Sigmoid colon (tissue), 7 donors: ENCODE results near the gene TMEM86B. TPM values are rescaled to one million over a fixed set of nuclear protein-coding genes. Genes with fewer than 3 reads are reported as not detected.

ENCODE experiments used
- DNase-seq: peaks from one replicate; pipeline ENCODE4 v3.0.0-alpha.2; 2019
- H3K27ac ChIP-seq, 4 donors: fragments of 200-600 bp; sonication (generic); one replicate each; pipeline ENCODE4 v1.5.1; 2016 to 2019; ENCODE audit warnings: mild to moderate bottlenecking in 1 of 4
- H3K27me3 ChIP-seq, 3 donors: fragments of 200-600 bp; sonication (generic); one replicate each; pipeline ENCODE4 v1.5.1; 2019; ENCODE audit warnings: mild to moderate bottlenecking in 1 of 3
- H3K36me3 ChIP-seq, 4 donors: fragments of 200-600 bp; sonication (generic); one replicate each; pipeline ENCODE4 v1.5.1; 2016 to 2019
- H3K4me1 ChIP-seq, 4 donors: fragments of 200-600 bp; sonication (generic); one replicate each; pipeline ENCODE4 v1.5.1; 2017 to 2019
- H3K4me3 ChIP-seq, 4 donors: fragments of 200-600 bp; sonication (generic); one replicate each; pipeline ENCODE4 v1.5.1; 2017 to 2019; ENCODE audit warnings: mild to moderate bottlenecking in 2 of 4, moderate library complexity in 1 of 4
- H3K9me3 ChIP-seq, 4 donors: fragments of 200-600 bp in 3 of 4; sonication (generic) in 3 of 4; one replicate each; pipeline versions ENCODE4 v1.5.1 to v1.6.1; 2013 to 2019
- EP300 ChIP-seq, 4 donors: sonication (generic); formaldehyde crosslinking; IDR thresholded peaks; one replicate each; pipeline ENCODE4 v1.6.1; 2017; ENCODE audit warnings: antibody characterized with exemption in 4 of 4
- POLR2A ChIP-seq, 2 donors: fragments of 450-650 bp; IDR thresholded peaks; one replicate each; pipeline ENCODE4 v1.6.1; 2016; ENCODE audit warnings: antibody characterized with exemption in 2 of 2, mild to moderate bottlenecking in 2 of 2, moderate library complexity in 2 of 2
- POLR2AphosphoS5 ChIP-seq, 4 donors: sonication (generic); formaldehyde crosslinking; IDR thresholded peaks; one replicate each; pipeline ENCODE4 v1.6.1; 2017; ENCODE audit warnings: antibody characterized with exemption in 4 of 4
- WGBS, 2 donors: extraction: QIAGEN DNeasy Blood & Tissue Kit; methylation state at CpG; one replicate each; pipeline ENCODE4 v1.1.7; 2013; 5-methylcytosine and 5-hydroxymethylcytosine counted together
- intact Hi-C: fragments of 100-400 bp; cut with DNase I; formaldehyde crosslinking; loops from one replicate; pipeline ENCODE4 v1.15.1; 2023
- polyA plus RNA-seq, 3 donors: library from polyadenylated mRNA; stranded (reverse); fragments of 200-250 nt; gene quantifications; one replicate each; pipeline ENCODE4 v1.2.3, GENCODE V29; 2013
- total RNA-seq, 4 donors: library from RNA; depleted of rRNA; stranded (reverse); fragments of >200 nt; gene quantifications; one replicate each; pipeline ENCODE4 v1.1.0, GENCODE V29; 2016
- TF ChIP-seq, protein P1 (sequence below), 4 experiments: fragments of 450-650 bp in 3 of 4; fragments of 200-600 bp in 1 of 4; IDR thresholded peaks; one replicate each; pipeline ENCODE4 v1.5.1; 2016 to 2019; ENCODE audit warnings: antibody characterized with exemption in 4 of 4, mild to moderate bottlenecking in 3 of 4, moderate library complexity in 2 of 4
- donor health status: healthy with polysubstance abuse.
- donor health status: Bipolar disorder and iron deficiency.
- donor health status: healthy.

TMEM86B gene
- total and polyA plus RNA-seq, 7 donors, result 0.69 to 7.9 (median 1.8) TPM

DNA sequence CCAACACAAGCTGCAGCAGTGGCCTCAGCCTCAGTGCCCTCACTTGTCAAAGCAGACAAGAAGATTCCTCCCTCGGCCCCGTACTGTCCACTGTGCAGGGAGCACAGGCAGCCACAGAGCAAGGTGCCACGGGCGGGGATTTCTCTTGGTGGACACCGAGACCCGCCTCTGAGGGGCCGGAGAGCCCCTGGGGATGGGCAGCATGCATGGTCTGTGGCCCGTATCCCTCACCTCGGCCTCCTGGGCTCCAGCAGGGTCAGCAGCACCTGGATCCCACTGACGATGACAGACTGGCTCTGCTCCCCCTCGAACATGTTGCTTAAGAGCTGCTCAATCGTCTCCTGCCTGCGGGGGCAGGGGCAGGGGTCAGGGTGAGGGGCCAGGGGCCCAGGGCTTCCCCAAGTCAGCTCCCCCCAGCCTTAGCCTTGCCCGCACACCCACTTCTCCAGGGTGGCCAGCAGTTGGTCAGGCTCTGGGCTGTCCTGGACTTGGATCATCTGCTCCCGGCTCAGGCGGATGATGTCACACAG is 13.4 kb upstream of the TMEM86B start:
- H3K4me3 ChIP-seq, result no peak overlapping the region
- no peaks in the 10 kb centered on the region for H3K4me1 ChIP-seq
- H3K36me3 ChIP-seq, result peaks cover 65 to 100% (median 90%) of the 10 kb centered on the region in 4 donors
- 91 to 95% methylated on average over 16 of the region's 16 CpGs for WGBS, 2 donors
- H3K9me3 ChIP-seq, result no peaks in the 10 kb centered on the region
- H3K27me3 ChIP-seq, result no peaks in the 10 kb centered on the region
- DNase-seq, result no peak
- no peak overlapping the region for H3K27ac ChIP-seq
- intact Hi-C loops, result no loop called here
- TF ChIP-seq EP300 (IDR thresholded peaks at IDR 0.05) (no peak), POLR2A (IDR thresholded peaks at IDR 0.05) (no peak), POLR2AphosphoS5 (IDR thresholded peaks at IDR 0.05) (no peak)
- TF ChIP-seq, protein P1, sequence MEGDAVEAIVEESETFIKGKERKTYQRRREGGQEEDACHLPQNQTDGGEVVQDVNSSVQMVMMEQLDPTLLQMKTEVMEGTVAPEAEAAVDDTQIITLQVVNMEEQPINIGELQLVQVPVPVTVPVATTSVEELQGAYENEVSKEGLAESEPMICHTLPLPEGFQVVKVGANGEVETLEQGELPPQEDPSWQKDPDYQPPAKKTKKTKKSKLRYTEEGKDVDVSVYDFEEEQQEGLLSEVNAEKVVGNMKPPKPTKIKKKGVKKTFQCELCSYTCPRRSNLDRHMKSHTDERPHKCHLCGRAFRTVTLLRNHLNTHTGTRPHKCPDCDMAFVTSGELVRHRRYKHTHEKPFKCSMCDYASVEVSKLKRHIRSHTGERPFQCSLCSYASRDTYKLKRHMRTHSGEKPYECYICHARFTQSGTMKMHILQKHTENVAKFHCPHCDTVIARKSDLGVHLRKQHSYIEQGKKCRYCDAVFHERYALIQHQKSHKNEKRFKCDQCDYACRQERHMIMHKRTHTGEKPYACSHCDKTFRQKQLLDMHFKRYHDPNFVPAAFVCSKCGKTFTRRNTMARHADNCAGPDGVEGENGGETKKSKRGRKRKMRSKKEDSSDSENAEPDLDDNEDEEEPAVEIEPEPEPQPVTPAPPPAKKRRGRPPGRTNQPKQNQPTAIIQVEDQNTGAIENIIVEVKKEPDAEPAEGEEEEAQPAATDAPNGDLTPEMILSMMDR (IDR thresholded peaks at IDR 0.05), result no peak

DNA sequence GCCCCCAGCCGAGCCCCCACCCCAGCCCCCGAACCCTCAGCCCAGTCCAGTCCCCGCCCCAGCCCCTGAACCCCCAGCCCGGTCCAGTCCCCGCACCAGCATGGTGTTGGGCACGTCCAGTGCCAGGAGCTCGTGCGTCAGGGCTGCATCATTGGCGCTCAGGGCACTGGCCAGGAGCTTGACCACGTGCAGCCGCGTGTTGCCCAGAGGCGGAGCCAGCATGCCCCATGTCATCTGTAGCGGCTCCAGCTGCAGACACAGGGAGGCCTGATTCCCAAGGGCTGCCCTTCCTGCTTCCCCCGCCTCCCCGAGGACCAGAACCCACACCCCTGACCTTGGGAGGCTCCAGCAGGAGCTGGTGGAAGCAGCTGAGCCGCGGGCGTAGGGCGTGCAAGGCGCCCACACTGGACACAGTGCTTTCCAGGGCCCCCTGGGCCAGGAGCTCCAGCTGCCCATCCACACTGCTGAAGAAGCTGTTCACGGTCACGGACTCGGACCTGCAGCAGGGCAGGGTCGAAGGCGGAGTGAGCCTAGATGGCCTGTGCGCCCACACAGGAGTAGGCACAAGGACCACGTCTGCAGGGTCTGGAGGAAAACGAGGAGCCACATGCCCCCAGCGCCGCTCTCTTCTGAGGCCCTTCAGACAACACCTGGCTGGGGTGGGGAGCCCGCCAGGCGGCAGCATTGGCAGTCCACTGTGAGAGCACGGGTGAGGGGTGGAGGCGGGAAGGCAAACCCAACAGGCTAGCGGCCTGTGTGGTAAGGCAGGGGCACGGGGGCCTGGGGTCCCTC is 12.8 kb upstream of the TMEM86B start:
- Histone ChIP-seq H3K27ac (no peak overlapping the region), H3K36me3 (peaks cover 68 to 100% (median 90%) of the 10 kb centered on the region in 4 donors), H3K9me3 (no peaks in the 10 kb centered on the region), H3K27me3 (no peaks in the 10 kb centered on the region), H3K4me1 (no peaks in the 10 kb centered on the region), H3K4me3 (no peak overlapping the region)
- 94 to 95% methylated on average over 37 of the region's 37 CpGs for WGBS, 2 donors
- TF ChIP-seq POLR2A (IDR thresholded peaks at IDR 0.05) (no peak), POLR2AphosphoS5 (IDR thresholded peaks at IDR 0.05) (no peak), EP300 (IDR thresholded peaks at IDR 0.05) (no peak)
- TF ChIP-seq, protein P1 (IDR thresholded peaks at IDR 0.05), result no peak
- intact Hi-C loops, result no loop called here
- no peak for DNase-seq

DNA sequence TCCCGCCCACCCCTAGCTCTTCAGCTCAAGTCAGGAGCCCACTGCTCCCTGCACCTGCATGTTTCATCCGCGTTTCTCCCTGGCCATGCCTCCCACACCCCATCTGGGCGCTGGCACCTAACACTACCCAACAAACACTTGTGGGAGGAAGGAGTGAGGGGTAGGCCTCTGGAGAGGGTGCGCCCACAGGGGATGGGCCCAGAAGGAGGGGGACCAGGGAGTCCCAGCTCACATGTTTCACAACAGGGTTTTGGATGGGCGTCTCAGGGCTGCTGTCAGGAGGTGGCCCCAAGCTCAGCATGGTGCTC is 12.1 kb upstream of the TMEM86B start:
- TF ChIP-seq, protein P1 (IDR thresholded peaks at IDR 0.05), result no peak
- no peak for TF ChIP-seq POLR2A (IDR thresholded peaks at IDR 0.05)
- no peak for TF ChIP-seq EP300 (IDR thresholded peaks at IDR 0.05)
- TF ChIP-seq POLR2AphosphoS5 (IDR thresholded peaks at IDR 0.05), result no peak
- intact Hi-C loops, result no loop called here
- DNase-seq, result no peak
- H3K4me1 ChIP-seq, result no peaks in the 10 kb centered on the region
- WGBS, 2 donors, result 90 to 95% methylated on average over 6 of the region's 6 CpGs
- no peak overlapping the region for H3K27ac ChIP-seq
- H3K27me3 ChIP-seq, result no peaks in the 10 kb centered on the region
- H3K36me3 ChIP-seq, result peaks cover 66 to 100% (median 91%) of the 10 kb centered on the region in 4 donors
- no peaks in the 10 kb centered on the region for H3K9me3 ChIP-seq
- no peak overlapping the region for H3K4me3 ChIP-seq

DNA sequence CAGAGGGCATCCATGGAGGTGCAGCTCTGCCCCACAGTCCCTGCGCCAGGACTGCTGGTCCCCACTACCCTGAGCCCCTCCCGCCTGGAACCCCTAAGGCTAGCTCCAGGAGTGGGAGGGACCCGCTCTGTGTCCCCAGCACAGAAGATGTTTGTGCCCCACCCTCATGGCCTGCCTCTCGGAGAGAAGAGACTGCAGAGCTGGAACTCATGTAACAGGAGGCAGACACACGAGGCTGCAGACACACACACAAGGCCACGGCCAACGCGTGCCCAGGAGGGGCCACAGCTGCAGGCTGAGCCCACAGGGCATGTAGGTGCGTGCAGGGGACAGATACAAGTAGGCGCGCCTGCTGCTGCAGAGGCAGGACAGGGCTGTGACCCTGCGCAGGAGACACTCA is 10.4 kb upstream of the TMEM86B start:
- WGBS, 2 donors, result 95% methylated on average over 12 of the region's 12 CpGs
- intact Hi-C loops, result no loop called here
- TF ChIP-seq POLR2AphosphoS5 (IDR thresholded peaks at IDR 0.05) (no peak), EP300 (IDR thresholded peaks at IDR 0.05) (no peak), POLR2A (IDR thresholded peaks at IDR 0.05) (no peak)
- TF ChIP-seq, protein P1 (IDR thresholded peaks at IDR 0.05), result no peak
- no peaks in the 10 kb centered on the region for H3K4me1 ChIP-seq
- H3K4me3 ChIP-seq, result no peak overlapping the region
- DNase-seq, result no peak
- no peaks in the 10 kb centered on the region for H3K9me3 ChIP-seq
- H3K27ac ChIP-seq, result no peak overlapping the region
- H3K27me3 ChIP-seq, result no peaks in the 10 kb centered on the region
- H3K36me3 ChIP-seq, result peaks cover 52 to 97% (median 79%) of the 10 kb centered on the region in 4 donors
